HG03571 (cell line): ENCODE results near the gene NR4A1.
A peak's percentile ranks its signal among the peaks of the same experiment; 100 is the strongest.

Experiments used
- ATAC-seq: cut with Tn5 transposase; IDR thresholded peaks from one replicate; pipeline ENCODE4 v1.9.1; 2021; ENCODE audit not compliant: unreplicated experiment

NR4A1 gene

GRCh38 chr12:52018433-52019112 is 32.7 kb upstream of the NR4A1 start:
- ATAC-seq: no peak

- no peak for ATAC-seq
Observed at GRCh38 chr12:52019113-52019770, 32.0 kb upstream of the NR4A1 start.

GRCh38 chr12:52020539-52021336 is 30.5 kb upstream of the NR4A1 start:
- no peak for ATAC-seq

GRCh38 chr12:52022841-52023181 is 28.4 kb upstream of the NR4A1 start:
- ATAC-seq: no peak

GRCh38 chr12:52023182-52023975 is 27.9 kb upstream of the NR4A1 start:
- peak; percentile 46 for ATAC-seq

- ATAC-seq: no peak
Observed at GRCh38 chr12:52023976-52024688, 27.1 kb upstream of the NR4A1 start.

GRCh38 chr12:52024845-52025230 is 26.4 kb upstream of the NR4A1 start:
- no peak for ATAC-seq

GRCh38 chr12:52026263-52026662 is 25.0 kb upstream of the NR4A1 start:
- no peak for ATAC-seq

- ATAC-seq: no peak
Observed at GRCh38 chr12:52027085-52027843, 24.0 kb upstream of the NR4A1 start.

GRCh38 chr12:52029685-52030084 is 21.6 kb upstream of the NR4A1 start:
- ATAC-seq: no peak

- no peak for ATAC-seq
Observed at GRCh38 chr12:52032446-52032803, 18.8 kb upstream of the NR4A1 start.

- peak; percentile 88 for ATAC-seq
Observed at GRCh38 chr12:52032804-52033445, 18.3 kb upstream of the NR4A1 start.

- no peak for ATAC-seq
Observed at GRCh38 chr12:52033446-52034140, 17.6 kb upstream of the NR4A1 start.

GRCh38 chr12:52035190-52035589 is 16.1 kb upstream of the NR4A1 start:
- ATAC-seq: no peak

- no peak for ATAC-seq
Observed at GRCh38 chr12:52035926-52036325, 15.3 kb upstream of the NR4A1 start.

GRCh38 chr12:52036587-52037171 is 14.6 kb upstream of the NR4A1 start:
- ATAC-seq: peak; percentile 32

- peak; percentile 5 for ATAC-seq
Observed at GRCh38 chr12:52037248-52037861, 13.9 kb upstream of the NR4A1 start.

GRCh38 chr12:52038447-52038846 is 12.8 kb upstream of the NR4A1 start:
- ATAC-seq: no peak
